GM12878 (cell line): ENCODE measurements around the gene TUBA3E.
"Not testable (repeated sequence)": the region's sequence is repeated elsewhere in the genome, so short reads cannot be mapped to it uniquely, and the experiment has no call there.

Experiments used
- BRCA1 ChIP-seq: IDR thresholded peaks from 2 replicates; pipeline ENCODE4 v1.6.1; 2011; ENCODE audit warnings: low read depth, low read length, improper control_type of control experiment
- FOXK2 ChIP-seq: fragments of 450-650 bp; IDR thresholded peaks from 2 replicates; pipeline ENCODE4 v1.6.1; 2017; ENCODE audit warnings: mild to moderate bottlenecking, moderate library complexity
- POLR2AphosphoS5 ChIP-seq: IDR thresholded peaks from 2 replicates; pipeline ENCODE4 v1.6.1; 2011; ENCODE audit warnings: mild to moderate bottlenecking, low read length, inconsistent platforms
- SMC3 ChIP-seq: IDR thresholded peaks from 2 replicates; pipeline ENCODE4 v1.6.1; 2011; ENCODE audit warnings: low read length, improper control_type of control experiment, borderline replicate concordance
- SRF ChIP-seq, 2 experiments: IDR thresholded peaks; 2 replicates each; pipeline ENCODE4 v1.6.1; 2011; ENCODE audit warnings: low read depth in 2 of 2, low read length in 2 of 2, mild to moderate bottlenecking in 1 of 2, moderate library complexity in 1 of 2
- TCF12 ChIP-seq: IDR thresholded peaks from 2 replicates; pipeline ENCODE4 v1.6.1; 2011; ENCODE audit warnings: low read depth, mild to moderate bottlenecking, low read length
- ZSCAN29 ChIP-seq: fragments of 450-650 bp; IDR thresholded peaks from 2 replicates; pipeline ENCODE4 v1.6.1; 2017; ENCODE audit warnings: mild to moderate bottlenecking, moderate library complexity
- TF ChIP-seq, protein P1 (sequence below): IDR thresholded peaks from 2 replicates; pipeline ENCODE4 v1.6.1; 2012; ENCODE audit warnings: mild to moderate bottlenecking, low read depth, low read length
- TF ChIP-seq, protein P2 (sequence below): fragments of 450-650 bp; IDR thresholded peaks from 2 replicates; pipeline ENCODE4 v1.6.1; 2014; ENCODE audit warnings: mild to moderate bottlenecking
- TF ChIP-seq, protein P3 (sequence below): fragments of 450-650 bp; conservative IDR thresholded peaks from 2 replicates; pipeline ENCODE4 v1.6.1; 2017; ENCODE audit warnings: mild to moderate bottlenecking, moderate library complexity
- TF ChIP-seq, protein P4 (sequence below), 3 experiments: IDR thresholded peaks in 2 of 3; conservative IDR thresholded peaks in 1 of 3; 2 replicates each; pipeline ENCODE4 v1.5.1; 2011; ENCODE audit warnings: low read depth in 3 of 3, low read length in 3 of 3, mild to moderate bottlenecking in 3 of 3, control low read depth in 2 of 3, moderate library complexity in 2 of 3, inconsistent platforms in 1 of 3, mixed read lengths in 1 of 3; ENCODE audit not compliant: control insufficient read depth in 2 of 3, insufficient read depth in 1 of 3; ENCODE audit errors: extremely low read depth in 1 of 3

DNA sequence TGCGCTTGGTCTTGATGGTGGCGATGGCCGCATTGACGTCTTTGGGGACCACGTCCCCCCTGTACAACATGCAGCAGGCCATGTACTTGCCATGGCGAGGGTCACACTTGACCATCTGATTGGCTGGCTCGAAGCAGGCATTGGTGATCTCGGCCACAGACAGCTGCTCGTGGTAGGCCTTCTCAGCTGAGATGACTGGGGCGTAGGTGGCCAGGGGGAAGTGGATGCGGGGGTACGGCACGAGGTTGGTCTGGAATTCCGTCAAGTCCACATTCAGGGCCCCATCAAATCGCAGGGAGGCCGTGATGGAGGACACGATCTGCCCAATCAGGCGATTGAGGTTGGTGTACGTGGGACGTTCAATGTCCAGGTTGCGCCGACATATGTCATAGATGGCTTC is 4.4 kb downstream of the TUBA3E start:
- not testable (repeated sequence) for TF ChIP-seq FOXK2; SMC3; BRCA1; TCF12; ZSCAN29; POLR2AphosphoS5; SRF (IDR thresholded peaks at IDR 0.05; ENCODE audit: low read depth in 2 of 2, low read length in 2 of 2)
- TF ChIP-seq, protein P1, sequence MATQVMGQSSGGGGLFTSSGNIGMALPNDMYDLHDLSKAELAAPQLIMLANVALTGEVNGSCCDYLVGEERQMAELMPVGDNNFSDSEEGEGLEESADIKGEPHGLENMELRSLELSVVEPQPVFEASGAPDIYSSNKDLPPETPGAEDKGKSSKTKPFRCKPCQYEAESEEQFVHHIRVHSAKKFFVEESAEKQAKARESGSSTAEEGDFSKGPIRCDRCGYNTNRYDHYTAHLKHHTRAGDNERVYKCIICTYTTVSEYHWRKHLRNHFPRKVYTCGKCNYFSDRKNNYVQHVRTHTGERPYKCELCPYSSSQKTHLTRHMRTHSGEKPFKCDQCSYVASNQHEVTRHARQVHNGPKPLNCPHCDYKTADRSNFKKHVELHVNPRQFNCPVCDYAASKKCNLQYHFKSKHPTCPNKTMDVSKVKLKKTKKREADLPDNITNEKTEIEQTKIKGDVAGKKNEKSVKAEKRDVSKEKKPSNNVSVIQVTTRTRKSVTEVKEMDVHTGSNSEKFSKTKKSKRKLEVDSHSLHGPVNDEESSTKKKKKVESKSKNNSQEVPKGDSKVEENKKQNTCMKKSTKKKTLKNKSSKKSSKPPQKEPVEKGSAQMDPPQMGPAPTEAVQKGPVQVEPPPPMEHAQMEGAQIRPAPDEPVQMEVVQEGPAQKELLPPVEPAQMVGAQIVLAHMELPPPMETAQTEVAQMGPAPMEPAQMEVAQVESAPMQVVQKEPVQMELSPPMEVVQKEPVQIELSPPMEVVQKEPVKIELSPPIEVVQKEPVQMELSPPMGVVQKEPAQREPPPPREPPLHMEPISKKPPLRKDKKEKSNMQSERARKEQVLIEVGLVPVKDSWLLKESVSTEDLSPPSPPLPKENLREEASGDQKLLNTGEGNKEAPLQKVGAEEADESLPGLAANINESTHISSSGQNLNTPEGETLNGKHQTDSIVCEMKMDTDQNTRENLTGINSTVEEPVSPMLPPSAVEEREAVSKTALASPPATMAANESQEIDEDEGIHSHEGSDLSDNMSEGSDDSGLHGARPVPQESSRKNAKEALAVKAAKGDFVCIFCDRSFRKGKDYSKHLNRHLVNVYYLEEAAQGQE: not testable (repeated sequence)
- TF ChIP-seq, protein P2, sequence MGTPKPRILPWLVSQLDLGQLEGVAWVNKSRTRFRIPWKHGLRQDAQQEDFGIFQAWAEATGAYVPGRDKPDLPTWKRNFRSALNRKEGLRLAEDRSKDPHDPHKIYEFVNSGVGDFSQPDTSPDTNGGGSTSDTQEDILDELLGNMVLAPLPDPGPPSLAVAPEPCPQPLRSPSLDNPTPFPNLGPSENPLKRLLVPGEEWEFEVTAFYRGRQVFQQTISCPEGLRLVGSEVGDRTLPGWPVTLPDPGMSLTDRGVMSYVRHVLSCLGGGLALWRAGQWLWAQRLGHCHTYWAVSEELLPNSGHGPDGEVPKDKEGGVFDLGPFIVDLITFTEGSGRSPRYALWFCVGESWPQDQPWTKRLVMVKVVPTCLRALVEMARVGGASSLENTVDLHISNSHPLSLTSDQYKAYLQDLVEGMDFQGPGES: not testable (repeated sequence)
- TF ChIP-seq, protein P3, sequence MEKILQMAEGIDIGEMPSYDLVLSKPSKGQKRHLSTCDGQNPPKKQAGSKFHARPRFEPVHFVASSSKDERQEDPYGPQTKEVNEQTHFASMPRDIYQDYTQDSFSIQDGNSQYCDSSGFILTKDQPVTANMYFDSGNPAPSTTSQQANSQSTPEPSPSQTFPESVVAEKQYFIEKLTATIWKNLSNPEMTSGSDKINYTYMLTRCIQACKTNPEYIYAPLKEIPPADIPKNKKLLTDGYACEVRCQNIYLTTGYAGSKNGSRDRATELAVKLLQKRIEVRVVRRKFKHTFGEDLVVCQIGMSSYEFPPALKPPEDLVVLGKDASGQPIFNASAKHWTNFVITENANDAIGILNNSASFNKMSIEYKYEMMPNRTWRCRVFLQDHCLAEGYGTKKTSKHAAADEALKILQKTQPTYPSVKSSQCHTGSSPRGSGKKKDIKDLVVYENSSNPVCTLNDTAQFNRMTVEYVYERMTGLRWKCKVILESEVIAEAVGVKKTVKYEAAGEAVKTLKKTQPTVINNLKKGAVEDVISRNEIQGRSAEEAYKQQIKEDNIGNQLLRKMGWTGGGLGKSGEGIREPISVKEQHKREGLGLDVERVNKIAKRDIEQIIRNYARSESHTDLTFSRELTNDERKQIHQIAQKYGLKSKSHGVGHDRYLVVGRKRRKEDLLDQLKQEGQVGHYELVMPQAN: not testable (repeated sequence)
- TF ChIP-seq, protein P4, sequence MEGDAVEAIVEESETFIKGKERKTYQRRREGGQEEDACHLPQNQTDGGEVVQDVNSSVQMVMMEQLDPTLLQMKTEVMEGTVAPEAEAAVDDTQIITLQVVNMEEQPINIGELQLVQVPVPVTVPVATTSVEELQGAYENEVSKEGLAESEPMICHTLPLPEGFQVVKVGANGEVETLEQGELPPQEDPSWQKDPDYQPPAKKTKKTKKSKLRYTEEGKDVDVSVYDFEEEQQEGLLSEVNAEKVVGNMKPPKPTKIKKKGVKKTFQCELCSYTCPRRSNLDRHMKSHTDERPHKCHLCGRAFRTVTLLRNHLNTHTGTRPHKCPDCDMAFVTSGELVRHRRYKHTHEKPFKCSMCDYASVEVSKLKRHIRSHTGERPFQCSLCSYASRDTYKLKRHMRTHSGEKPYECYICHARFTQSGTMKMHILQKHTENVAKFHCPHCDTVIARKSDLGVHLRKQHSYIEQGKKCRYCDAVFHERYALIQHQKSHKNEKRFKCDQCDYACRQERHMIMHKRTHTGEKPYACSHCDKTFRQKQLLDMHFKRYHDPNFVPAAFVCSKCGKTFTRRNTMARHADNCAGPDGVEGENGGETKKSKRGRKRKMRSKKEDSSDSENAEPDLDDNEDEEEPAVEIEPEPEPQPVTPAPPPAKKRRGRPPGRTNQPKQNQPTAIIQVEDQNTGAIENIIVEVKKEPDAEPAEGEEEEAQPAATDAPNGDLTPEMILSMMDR (IDR thresholded peaks at IDR 0.05 in 2 of 3, conservative IDR thresholded peaks at IDR 0.05 in 1 of 3; ENCODE audit: control insufficient read depth in 2 of 3, extremely low read depth in 1 of 3, insufficient read depth in 1 of 3, low read depth in 3 of 3, low read length in 3 of 3): not testable (repeated sequence)
